ENCODE data around the gene HSPA1L.

Gene HSPA1L

GRCh38 chr6:31796993-31797385 lies 18.1 kb downstream of the HSPA1L start:
- TF ChIP-seq CTCF (IDR thresholded peaks at IDR 0.05) (no peak), ZFX (IDR thresholded peaks at IDR 0.05; ENCODE audit: borderline replicate concordance) (no peak)
- H3K27ac ChIP-seq, result peak overlapping the region; percentile 88

GRCh38 chr6:31795616-31796298 lies 19.3 kb downstream of the HSPA1L start, which contains the start of gene VARS1:
VARS1 (minus strand) TSS chr6:31795752; CDS start chr6:31795217, 535 bp downstream.
- H3K27ac ChIP-seq, result peak within 1 kb of the TSS; percentile 88
- TF ChIP-seq ZFX (IDR thresholded peaks at IDR 0.05; ENCODE audit: borderline replicate concordance) (no peak), CTCF (IDR thresholded peaks at IDR 0.05) (peak; percentile 93)

GRCh38 chr6:31794866-31795615 lies 20.0 kb downstream of the HSPA1L start:
- peak overlapping the region; percentile 88 for H3K27ac ChIP-seq

GRCh38 chr6:31794294-31794865 lies 20.7 kb downstream of the HSPA1L start:
- TF ChIP-seq CTCF (IDR thresholded peaks at IDR 0.05) (no peak), ZFX (IDR thresholded peaks at IDR 0.05; ENCODE audit: borderline replicate concordance) (no peak)
- peak overlapping the region; percentile 88 for H3K27ac ChIP-seq

More at GRCh38 chr6:31794866-31795615, 20.0 kb downstream of the HSPA1L start:
- no peak for TF ChIP-seq CTCF (IDR thresholded peaks at IDR 0.05)
- no peak for TF ChIP-seq ZFX (IDR thresholded peaks at IDR 0.05; ENCODE audit: borderline replicate concordance)

GRCh38 chr6:31793927-31794245 lies 21.2 kb downstream of the HSPA1L start:
- H3K27ac ChIP-seq, result peak overlapping the region; percentile 88

GRCh38 chr6:31792761-31793171 lies 22.3 kb downstream of the HSPA1L start:
- no peak overlapping the region for H3K27ac ChIP-seq
- TF ChIP-seq CTCF (IDR thresholded peaks at IDR 0.05) (no peak), ZFX (IDR thresholded peaks at IDR 0.05; ENCODE audit: borderline replicate concordance) (no peak)

- no peak for TF ChIP-seq ZFX (IDR thresholded peaks at IDR 0.05; ENCODE audit: borderline replicate concordance)
- no peak for TF ChIP-seq CTCF (IDR thresholded peaks at IDR 0.05)
- no peak overlapping the region for H3K27ac ChIP-seq
These were observed 23.1 kb downstream of the HSPA1L start for GRCh38 chr6:31792090-31792374.

All from 22Rv1 (cell line).